K562 (cell line): ENCODE results near the gene PDE1C. TPM values are rescaled to one million over a fixed set of nuclear protein-coding genes. Genes with fewer than 3 reads are reported as not detected.

Experiments used
- CHD7 ChIP-seq: fragments of 200-600 bp; sonication (generic); IDR thresholded peaks from one replicate; pipeline ENCODE4 v1.6.1; 2012; ENCODE audit warnings: mild to moderate bottlenecking, low read depth, low read length, inconsistent platforms
- E2F6 ChIP-seq, 2 experiments: IDR thresholded peaks; 2 replicates each; pipeline ENCODE4 v1.6.1; 2011; ENCODE audit warnings: borderline replicate concordance in 1 of 2, control low read depth in 1 of 2, low read depth in 1 of 2, low read length in 1 of 2, mild to moderate bottlenecking in 1 of 2, mixed read lengths in 1 of 2, moderate library complexity in 1 of 2; ENCODE audit not compliant: insufficient read depth in 1 of 2, insufficient read length in 1 of 2, poor library complexity in 1 of 2, severe bottlenecking in 1 of 2; ENCODE audit errors: extremely low read depth in 1 of 2
- HES1 ChIP-seq: fragments of 450-650 bp; IDR thresholded peaks from 2 replicates; pipeline ENCODE4 v1.6.1; 2016; ENCODE audit warnings: low read depth, mild to moderate bottlenecking, moderate library complexity
- NR1H2 ChIP-seq: sonication (generic); formaldehyde crosslinking; IDR thresholded peaks from 2 replicates; pipeline ENCODE4 v1.4.0; 2020; ENCODE audit warnings: mild to moderate bottlenecking, missing genetic modification reagents
- ZBTB7A ChIP-seq: IDR thresholded peaks from 2 replicates; pipeline ENCODE4 v1.6.1; 2011; ENCODE audit warnings: low read depth, mild to moderate bottlenecking, low read length, moderate library complexity, borderline replicate concordance; ENCODE audit not compliant: control insufficient read depth
- ZNF324 ChIP-seq: fragments of 250-450 bp; sonication (Bioruptor Pico); IDR thresholded peaks from 2 replicates; pipeline ENCODE4 v1.4.0; 2020; ENCODE audit warnings: mild to moderate bottlenecking
- ZNF717 ChIP-seq: fragments of 250-450 bp; sonication (Bioruptor Pico); IDR thresholded peaks from 2 replicates; pipeline ENCODE4 v1.5.0; 2021
- ZNF75A ChIP-seq: fragments of 450-650 bp; formaldehyde crosslinking; IDR thresholded peaks from 2 replicates; pipeline ENCODE4 v1.4.0; 2020; ENCODE audit warnings: mild to moderate bottlenecking
- polyA plus RNA-seq, 8 experiments: library from polyadenylated mRNA; depleted of rRNA in 4 of 8; stranded (reverse) in 5 of 8; unstranded in 3 of 8; fragments of >200 nt; fragmentation: Nextera tagmentation in 2 of 8; fragmentation: Illumina TruSeq in 1 of 8; extraction: Ambion mirVana in 2 of 8; extraction: Trizol in 1 of 8; gene quantifications; 2 replicates each; pipeline versions ENCODE4 v1.2.1 to v1.2.3, GENCODE V29; 2011 to 2014; ENCODE audit warnings: inconsistent platforms in 1 of 8, missing spikeins in 1 of 8
- total RNA-seq, 7 experiments: library from RNA; depleted of rRNA in 6 of 7; stranded (reverse); fragments of >200 nt in 6 of 7; fragmentation: Illumina TruSeq in 2 of 7; extraction: Trizol in 2 of 7; gene quantifications; 2 replicates each; pipeline versions ENCODE4 v1.2.1 to v1.2.3, GENCODE V29; 2011 to 2021; ENCODE audit warnings: low replicate concordance in 1 of 7

The PDE1C gene
- total and polyA plus RNA-seq, 9 of the 15 experiments (the other 6 are each of a cell fraction or from before 2014, with no cell fraction given) = under 0.01 to 0.01 TPM; not detected in 7

GRCh38 chr7:31893365-31893764 is 176.8 kb downstream of the PDE1C start (continued):
- TF ChIP-seq NR1H2 (CRISPR knock-in tag) = no peak
- no peak for TF ChIP-seq HES1
- no peak for TF ChIP-seq ZNF717
- no peak for TF ChIP-seq ZNF324 (CRISPR knock-in tag)
- no peak for TF ChIP-seq CHD7
- TF ChIP-seq E2F6 (IDR thresholded peaks at IDR 0.05; ENCODE audit: borderline replicate concordance in 1 of 2, extremely low read depth in 1 of 2, insufficient read depth in 1 of 2, insufficient read length in 1 of 2, low read depth in 1 of 2, low read length in 1 of 2, poor library complexity in 1 of 2, severe bottlenecking in 1 of 2) = no peak
- no peak for TF ChIP-seq ZNF75A (CRISPR knock-in tag)
- no peak for TF ChIP-seq ZBTB7A
